GM19023 (cell line): ENCODE measurements around the gene GTPBP2.

Experiments
- ATAC-seq: cut with Tn5 transposase; IDR thresholded peaks from one replicate; pipeline ENCODE4 v1.9.1; 2021; ENCODE audit warnings: mild to moderate bottlenecking, moderate library complexity; ENCODE audit not compliant: unreplicated experiment

The GTPBP2 gene

GRCh38 chr6:43579171-43579570 is 49.9 kb downstream of the GTPBP2 start:
- ATAC-seq: no peak

GRCh38 chr6:43578748-43579147 is 50.3 kb downstream of the GTPBP2 start:
- no peak for ATAC-seq

GRCh38 chr6:43575772-43576551 is 53.1 kb downstream of the GTPBP2 start, which contains the start of the genes POLH and XPO5:
Gene POLH (plus strand): TSS chr6:43576185. CDS start chr6:43582320, 6,135 bp downstream.
Gene XPO5 (minus strand): TSS chr6:43576038. CDS start chr6:43575864, 174 bp downstream.
- ATAC-seq: peak; percentile 80

GRCh38 chr6:43575105-43575771 is 53.8 kb downstream of the GTPBP2 start:
- no peak for ATAC-seq

- no peak for ATAC-seq
These were observed 57.0 kb downstream of the GTPBP2 start for GRCh38 chr6:43572015-43572414.

- no peak for ATAC-seq
These were observed 58.1 kb downstream of the GTPBP2 start for GRCh38 chr6:43570876-43571441.
